Measurements from ENCODE around the gene PILRB. TPM values are rescaled to one million over a fixed set of nuclear protein-coding genes. Genes with fewer than 3 reads are reported as not detected.
"Not testable (repeated sequence)": the region's sequence is repeated elsewhere in the genome, so short reads cannot be mapped to it uniquely, and the experiment has no call there.

The PILRB gene
- 73.4 and 78.1 TPM in 2 replicates for total RNA-seq

DNA sequence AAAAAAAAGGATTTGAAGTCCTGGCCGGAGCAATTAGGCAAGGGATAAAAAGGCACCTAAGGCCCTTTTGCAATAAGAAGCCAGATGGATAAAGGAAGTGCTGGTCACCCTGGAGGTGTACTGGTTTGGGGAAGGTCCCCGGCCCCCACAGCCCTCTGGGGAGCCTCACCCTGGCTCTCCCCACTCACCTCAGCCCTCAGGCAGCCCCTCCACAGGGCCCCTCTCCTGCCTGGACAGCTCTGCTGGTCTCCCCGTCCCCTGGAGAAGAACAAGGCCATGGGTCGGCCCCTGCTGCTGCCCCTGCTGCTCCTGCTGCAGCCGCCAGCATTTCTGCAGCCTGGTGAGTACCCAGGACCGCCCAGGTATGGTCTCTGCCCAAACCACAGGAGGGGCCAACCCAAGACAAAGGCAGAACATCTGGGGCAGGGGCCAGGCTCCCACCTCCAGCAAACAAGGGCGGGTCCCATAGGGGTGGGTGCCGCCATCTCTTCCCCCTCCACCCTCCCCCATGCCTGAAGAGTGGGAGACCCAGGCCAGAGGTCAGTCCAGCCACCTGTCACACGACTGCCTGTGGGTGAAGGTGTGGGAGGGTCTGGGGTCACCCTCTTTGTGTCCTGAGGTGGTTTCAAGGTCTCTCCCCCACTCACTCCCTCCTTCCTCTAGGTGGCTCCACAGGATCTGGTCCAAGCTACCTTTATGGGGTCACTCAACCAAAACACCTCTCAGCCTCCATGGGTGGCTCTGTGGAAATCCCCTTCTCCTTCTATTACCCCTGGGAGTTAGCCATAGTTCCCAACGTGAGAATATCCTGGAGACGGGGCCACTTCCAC, at the start of gene PILRB:
Gene PILRB, plus strand, starts transcription at position 91 of the 830 bp plus-strand sequence. Its CDS starts 186 bp downstream, at position 277.
- intact Hi-C loops (cut with micrococcal nuclease), result no loop called here

DNA sequence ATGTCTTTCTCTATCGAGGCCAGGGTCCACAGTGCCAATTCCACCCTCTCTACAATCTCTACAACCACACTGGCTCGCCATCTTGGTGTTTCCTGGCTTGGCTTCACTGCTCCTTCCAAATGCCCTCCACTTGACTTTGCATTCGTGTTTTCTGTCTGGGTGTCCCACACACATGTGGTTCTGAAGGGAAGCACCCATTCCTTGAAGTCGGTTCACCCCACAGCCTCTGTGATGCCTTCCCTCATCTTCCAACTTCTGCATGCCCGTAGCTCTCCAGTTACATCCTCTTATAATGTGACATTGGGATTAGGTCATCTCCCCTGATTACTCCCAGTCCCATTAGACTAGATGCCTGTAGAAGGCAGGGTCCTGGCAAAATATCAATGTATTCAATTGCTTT, 39.6 kb upstream of the PILRB start:
- intact Hi-C loops (cut with micrococcal nuclease), result not testable (repeated sequence)

DNA sequence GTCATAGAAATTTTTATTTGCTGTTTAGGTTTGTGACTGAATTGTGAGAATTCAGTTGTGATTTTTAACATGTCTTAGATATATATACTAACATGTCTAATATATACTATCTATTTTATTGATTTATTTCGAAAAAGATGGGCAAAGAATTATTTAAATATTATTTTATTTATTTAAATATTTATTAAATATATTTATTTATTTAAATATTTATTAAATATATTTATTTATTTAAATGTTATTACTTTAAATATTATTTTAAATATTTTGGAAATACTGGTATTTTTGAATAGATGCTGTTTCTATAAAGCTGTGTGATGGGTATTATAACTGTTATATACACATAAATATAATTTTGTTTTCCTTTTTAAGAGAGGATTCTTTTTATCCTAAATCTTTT, 36.3 kb upstream of the PILRB start:
- intact Hi-C loops (cut with micrococcal nuclease), result not testable (repeated sequence)

DNA sequence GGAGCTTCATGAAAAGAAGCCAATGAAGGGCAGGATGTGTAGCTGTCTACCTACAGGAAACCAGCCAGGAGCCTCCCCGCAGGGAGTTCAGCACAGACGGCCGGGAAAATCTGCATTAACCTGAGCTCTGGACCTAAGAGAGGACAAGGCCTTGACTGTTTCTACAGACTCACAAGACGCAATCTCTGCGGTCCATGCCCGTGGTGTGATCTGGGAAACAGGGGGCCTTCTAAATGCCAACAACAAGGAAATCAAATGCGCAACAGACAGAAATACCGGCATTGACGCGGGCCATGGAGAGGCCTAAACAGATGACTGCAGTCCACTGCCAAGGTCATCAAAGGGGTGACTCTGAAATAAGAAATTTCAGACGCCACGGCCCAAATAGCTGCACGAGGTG, 33.7 kb upstream of the PILRB start:
- intact Hi-C loops (cut with micrococcal nuclease), result not testable (repeated sequence)

DNA sequence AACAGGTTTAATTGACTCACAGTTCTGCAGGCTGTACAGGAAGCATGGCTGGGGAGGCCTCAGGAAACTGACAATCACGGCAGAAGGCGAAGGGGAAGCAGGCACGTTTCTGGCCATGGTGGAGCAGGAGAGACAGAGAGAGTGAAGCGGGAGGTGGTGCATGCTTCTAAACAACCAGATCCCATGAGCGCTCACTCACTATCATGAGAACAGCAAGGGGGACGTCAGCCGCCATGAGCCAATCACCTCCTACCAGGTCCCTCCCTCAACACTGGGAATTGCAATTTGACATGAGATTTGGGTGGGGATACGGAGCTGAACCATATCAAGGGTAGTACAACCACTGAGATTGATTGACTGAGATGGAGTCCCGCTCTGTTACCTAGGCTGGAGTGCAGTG, 32.2 kb upstream of the PILRB start:
- intact Hi-C loops (cut with micrococcal nuclease), result not testable (repeated sequence)

DNA sequence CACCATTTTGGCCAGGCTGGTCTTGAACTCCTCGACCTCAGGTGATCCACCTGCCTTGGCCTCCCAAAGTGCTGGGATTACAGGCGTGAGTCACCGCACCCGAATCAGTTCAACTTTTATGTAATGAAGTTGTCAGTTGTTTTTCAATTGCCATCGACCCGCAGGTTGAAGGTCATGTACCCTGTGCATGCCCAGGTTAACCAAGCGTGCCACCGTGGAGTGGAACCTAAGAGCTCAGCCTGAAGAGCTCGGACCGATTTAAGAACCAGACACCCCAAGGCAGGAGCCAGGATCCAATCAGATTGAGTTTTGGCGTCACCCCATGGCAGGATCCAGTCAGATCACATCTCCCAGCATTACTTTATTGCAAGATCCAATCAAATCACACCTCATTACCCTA, 31.0 kb upstream of the PILRB start:
- intact Hi-C loops (cut with micrococcal nuclease), result not testable (repeated sequence)

DNA sequence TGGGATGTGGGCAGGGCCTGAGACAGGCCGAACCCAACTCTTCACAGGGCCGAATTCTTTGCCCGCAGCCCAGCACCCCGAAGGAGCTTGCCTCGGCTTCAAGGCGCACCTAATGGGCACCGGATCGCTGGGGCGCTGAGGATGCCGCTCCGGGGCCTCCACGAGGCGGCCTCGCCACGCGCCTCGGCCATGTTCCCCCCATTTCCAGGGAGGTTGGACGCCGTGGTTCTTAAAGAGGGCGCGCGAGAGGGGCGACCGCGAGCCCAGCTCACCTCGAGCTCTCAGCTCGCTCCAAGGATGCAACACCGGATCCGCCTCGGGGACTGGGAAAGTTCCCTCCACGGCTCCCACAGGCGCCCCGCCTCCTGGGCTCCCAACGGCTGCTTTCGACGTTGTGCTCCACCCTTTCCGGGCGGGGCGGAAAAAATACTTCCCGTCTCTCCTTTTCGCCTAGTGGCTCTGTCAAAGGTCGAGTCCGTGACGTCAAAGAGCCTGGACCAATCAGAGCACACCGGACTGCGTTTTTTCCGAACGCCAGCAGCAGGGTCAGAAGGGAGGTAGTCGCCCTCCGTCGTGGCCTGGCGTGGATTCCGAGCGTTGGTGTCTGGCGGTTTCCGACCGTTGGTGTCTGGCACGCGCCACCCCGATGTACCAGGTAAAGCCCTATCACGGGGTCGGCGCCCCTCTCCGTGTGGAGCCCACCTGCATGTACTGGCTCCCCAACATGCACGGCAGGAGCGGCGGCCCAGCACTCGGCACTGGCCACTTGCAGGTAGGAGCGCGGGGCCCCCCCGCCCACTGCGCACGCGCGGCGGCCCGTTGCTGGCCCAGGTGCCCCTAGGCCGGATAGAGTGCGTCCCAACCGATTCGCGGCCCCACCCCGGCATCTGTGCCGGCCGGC, 22.1 kb upstream of the PILRB start:
- intact Hi-C loops (cut with micrococcal nuclease), result loop anchor here (1.0 kb wide), 1 partner anchor 8 kb away; no protein-coding TSS in a partner anchor

DNA sequence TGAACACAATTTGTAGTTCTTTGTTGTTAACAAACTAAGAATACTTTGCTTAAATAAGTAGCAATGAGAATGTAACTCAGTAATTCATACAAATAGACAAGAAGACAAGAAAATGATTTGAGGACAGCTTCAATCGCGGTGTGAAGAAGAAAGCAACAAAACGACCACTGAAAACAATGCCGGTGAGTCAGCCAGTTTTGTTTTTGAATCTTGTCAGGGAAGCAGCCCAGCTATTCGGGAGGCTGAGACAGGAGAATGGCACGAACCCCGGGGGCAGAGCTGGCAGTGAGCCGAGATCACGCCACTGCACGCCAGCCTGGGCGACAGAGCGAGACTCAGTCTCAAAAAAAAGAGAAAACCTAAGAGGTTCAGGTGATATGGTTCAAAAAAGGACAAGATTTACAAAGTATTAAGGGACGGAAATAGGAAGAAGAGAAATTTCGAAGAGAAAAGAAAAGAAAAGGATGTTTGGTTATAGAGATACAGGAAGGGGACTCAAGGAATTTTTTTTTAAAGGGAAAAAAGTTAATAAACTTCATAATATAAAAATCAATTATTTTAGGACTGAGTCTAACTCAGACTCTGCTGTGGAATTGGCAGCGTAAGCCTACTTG, 19.7 kb upstream of the PILRB start:
- intact Hi-C loops (cut with micrococcal nuclease), result not testable (repeated sequence)

DNA sequence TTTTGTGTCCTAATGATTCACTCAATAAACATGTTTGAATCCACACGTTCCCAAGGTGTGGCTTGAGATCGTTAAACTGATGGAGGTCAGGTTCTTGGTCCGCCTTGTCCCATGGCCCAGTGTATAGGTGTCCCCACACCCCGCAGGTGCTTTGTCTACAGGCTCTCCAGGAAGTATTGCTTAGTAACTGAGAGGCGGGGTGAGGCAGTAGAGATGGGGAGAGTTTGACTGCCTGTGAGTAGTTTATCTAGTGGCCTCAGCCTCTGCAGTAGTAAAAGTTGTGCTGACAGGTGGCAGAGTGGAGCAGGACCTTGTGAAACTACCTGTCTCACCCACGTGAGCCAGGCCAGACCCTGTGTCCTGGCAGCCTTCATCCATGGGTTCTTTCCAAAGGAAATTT, 16.6 kb upstream of the PILRB start:
- intact Hi-C loops (cut with micrococcal nuclease), result loop anchor here (10.0 kb wide), 1 partner anchor 116 kb away; no protein-coding TSS in a partner anchor

DNA sequence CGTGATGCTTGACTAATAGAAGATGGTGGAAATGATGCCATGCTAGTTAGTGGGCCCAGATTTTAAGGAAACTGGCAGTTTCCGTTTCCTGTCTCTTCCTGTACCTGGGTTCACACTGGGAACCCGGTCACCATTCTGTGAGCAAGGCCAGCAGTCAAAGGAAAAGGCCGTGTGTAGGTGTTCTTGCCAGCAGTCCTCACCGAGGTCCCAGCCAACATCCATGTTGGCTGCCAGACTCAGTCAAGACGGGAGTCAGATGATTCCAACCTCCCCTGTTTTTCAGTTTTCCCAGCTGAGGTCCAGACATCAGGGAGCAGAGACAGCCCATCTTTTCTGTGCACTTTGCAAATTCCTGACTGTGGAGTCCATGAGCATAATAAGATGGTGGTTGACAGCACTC, 15.2 kb upstream of the PILRB start:
- intact Hi-C loops (cut with micrococcal nuclease), result loop anchor here (10.0 kb wide), 1 partner anchor 118 kb away; no protein-coding TSS in a partner anchor

DNA sequence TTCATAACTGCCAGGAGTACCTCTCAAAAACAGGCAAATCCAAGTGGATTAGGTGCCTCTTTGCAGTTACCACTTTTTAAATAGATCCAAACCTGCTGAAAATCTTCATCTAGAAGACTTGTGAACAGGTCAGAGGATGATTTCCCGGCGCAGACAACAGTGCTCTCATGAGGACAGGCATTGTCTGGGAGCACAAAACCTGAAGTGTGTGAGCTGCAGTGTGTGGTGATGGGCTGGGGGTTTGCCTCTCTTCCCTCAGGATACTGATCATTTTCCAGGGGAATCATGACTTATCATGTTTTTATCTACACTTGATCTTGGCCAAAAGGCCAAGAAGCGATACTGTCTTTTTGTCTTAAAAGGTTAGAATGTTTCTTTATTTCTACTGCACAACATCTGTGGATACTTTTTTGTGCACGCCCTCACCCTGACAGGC, 13.8 kb upstream of the PILRB start:
- intact Hi-C loops (cut with micrococcal nuclease), result loop anchor here (1.0 to 10.0 kb wide), 4 partner anchors 8 to 217 kb away; partner anchors contain the start of genes MBLAC1, MEPCE and ZCWPW1

DNA sequence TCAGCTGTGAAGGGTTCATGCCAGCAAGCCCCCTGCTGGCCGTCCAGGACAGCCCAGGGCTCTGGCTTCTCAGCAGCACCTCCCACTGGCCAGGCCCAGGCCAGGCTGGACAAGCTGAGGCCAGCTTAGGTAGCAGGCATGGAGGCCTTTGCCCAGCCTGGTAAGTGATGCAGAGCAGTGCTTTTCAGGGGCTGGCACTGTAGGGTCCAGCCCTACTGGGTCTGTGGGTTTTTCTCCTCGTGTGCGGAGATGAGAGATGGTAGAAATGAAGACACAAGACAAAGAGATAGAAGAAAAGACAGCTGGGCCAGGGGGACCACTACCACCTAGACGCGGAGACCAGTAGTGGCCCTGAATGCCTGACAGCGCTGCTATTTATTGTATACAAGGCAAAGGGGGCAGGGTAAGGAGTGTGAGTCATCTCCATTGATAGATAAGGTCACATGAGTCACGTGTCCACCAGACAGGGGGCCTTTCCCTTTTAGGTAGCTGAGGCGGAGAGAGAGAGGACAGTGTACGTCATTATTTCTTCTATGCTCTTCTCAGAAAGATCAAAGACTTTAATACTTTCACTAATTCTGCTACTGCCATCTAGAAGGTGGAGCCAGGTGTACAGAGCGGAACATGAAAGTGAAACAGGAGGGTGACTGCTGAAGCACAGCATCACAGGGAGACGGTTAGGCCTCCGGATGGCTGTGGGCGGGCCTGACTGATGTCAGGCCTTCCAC, 13.2 kb upstream of the PILRB start:
- intact Hi-C loops (cut with micrococcal nuclease), result loop anchor here (1.0 to 10.0 kb wide), 4 partner anchors 8 to 218 kb away; partner anchors contain the start of genes MBLAC1, MEPCE and ZCWPW1

DNA sequence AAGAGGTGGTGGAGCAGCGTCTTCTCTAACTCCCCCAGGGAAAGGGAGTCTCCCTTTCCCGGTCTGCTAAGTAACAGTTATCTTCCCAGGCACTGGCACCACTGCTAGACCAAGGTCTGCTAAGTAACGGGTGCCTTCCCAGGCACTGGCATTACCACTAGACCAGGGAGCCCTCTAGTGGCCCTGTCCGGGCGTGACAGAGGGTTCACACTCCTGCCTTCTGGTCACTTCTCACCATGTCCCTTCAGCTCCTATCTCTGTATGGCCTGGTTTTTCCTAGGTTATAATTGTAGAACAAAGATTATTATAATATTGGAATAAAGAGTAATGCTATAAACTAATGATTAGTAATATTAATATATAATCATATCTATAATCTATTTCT, 12.6 kb upstream of the PILRB start:
- intact Hi-C loops (cut with micrococcal nuclease), result loop anchor here (2.0 to 10.0 kb wide), 3 partner anchors 84 to 218 kb away; partner anchors contain the start of genes MBLAC1, MEPCE and ZCWPW1

DNA sequence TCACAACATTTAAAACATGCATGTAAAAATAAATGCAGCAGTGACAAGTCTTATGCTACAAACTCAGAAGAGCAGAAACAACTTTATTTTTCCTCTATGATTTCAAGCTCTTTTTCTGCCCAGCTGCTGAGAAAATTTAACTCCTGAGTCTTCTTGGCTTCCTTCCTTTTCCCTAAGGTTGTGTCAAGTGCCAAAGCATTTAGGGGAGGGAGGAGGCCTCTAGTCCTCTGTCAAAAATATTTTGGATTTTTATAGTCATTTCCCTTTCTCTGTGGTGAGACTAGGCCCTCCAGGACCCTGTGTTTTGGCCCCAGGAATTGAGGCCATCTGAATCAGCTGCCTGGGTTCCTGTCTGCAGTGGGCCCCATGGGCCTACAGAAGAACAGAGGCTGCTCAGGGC, 11.0 kb upstream of the PILRB start:
- intact Hi-C loops (cut with micrococcal nuclease), result loop anchor here (10.0 kb wide), 1 partner anchor 122 kb away; no protein-coding TSS in a partner anchor

DNA sequence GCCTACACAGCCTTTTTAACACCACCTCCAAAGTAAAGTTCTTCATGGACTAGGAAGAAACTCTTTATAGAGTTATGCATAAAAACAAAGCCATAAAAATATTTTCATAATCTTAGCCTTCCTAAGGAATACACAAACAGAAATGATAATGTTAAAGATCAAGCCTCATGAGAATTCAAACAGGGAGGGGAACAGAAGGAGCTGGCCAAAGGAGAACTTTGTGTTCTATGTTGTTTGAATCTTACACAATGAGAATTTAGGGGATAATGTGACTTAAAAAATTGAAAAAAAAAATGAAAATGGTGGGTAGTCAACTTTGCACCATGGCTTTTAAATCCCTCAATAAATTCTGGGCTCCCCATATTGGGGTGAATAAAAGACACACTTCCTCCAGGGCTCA, 9.1 kb upstream of the PILRB start:
- intact Hi-C loops (cut with micrococcal nuclease), result loop anchor here (10.0 kb wide), 1 partner anchor 124 kb away; no protein-coding TSS in a partner anchor

DNA sequence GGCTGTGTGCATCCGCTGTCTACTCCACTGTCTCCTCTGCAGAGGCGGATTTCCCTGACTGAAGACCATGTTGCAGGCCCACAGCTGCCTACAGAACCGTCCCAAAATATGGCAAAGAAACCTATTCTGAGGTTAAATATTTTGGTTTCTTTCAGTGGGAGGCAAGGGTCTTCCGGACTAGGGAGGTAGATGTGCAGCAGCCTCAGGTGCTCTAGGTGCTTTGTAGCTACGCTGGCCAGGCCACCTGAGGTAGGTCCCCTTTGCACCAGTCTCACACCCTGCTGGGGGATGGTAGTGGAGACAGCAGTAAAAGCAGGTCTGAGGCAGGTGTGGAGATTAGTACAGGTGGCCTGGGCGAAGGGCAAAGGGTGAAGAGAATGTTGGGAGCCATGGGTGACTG, 8.2 kb upstream of the PILRB start:
- intact Hi-C loops (cut with micrococcal nuclease), result loop anchor here (10.0 kb wide), 1 partner anchor 125 kb away; no protein-coding TSS in a partner anchor

DNA sequence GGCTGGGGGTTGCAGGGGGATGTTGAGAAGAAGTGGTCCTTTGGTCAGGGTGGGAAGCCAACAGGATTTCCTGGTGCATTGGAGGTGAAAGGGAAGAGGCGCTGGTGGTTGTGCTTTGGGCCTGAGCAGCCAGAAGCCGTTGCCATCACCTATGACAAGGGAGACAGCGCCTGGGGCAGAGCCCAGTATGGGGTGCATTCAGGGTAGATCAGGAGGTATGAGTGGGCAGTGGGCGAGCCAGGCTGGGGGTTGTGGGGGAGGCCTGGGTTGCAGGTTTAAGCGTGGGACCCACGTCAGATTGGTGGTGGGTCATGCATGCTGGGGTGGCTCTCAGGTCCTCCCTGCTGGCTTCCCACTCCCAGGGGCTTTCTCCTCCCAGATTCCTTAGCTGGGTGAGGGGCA, 6.3 kb upstream of the PILRB start:
- intact Hi-C loops (cut with micrococcal nuclease), result no loop called here

DNA sequence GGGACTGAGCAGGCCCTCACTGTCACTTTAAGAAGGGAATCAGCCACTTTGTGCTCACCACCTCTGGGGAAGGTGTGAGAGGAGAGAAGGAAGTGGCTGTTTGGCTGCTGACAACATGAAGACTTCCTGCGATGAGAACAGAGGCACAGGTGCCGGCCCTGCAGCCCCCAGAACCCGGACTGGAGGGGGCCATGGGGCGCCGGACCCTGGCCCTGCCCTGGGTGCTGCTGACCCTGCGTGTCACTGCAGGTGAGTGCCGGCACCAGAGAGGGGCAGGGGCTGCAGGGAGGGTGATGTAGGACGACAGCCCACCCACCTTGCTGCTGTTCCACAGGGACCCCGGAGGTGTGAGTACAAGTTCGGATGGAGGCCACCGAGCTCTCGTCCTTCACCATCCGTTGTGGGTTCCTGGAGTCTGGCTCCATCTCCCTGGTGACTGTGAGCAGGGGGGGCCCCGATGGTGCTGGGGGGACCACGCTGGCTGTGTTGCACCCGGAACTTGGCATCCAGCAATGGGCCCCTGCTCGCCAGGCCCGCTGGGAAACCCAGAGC, 5.6 kb upstream of the PILRB start:
- intact Hi-C loops (cut with micrococcal nuclease), result not testable (repeated sequence)

DNA sequence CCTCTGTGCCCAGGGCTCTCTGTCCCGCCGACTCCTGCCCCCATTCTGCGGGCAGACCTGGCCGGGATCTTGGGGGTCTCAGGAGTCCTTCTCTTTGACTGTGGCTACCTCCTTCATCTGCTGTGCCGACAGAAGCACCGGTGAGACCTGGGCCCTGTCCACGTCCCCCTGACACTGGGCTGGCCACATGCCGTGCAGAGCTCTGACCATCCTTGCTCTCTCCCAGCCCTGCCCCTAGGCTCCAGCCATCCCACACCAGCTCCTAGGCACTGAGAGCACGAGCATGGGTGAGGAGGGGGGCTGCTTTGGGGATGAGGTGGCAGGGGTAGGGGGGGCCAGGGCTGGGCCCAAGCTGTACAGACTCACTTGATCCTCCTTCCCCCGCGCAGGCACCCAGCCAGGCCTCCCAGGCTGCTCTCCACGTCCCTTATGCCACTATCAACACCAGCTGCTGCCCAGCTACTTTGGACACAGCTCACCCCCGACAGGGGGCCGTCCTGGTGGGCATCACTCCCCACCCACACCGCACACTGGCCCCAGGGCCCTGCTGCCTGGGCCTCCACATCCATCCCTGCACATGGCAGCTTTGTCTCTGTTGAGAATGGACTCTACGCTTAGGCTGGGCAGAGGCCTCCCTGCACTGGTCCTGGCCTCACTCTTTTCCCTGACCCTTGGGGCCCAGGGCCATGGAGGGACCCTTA, 4.8 kb upstream of the PILRB start:
- intact Hi-C loops (cut with micrococcal nuclease), result no loop called here

All from T-helper 2 cell treated with Interferon-gamma antibody and Interleukin-4, amounts not matched to agents 100 ng/mL and 5 ng/mL, for 36 hours (primary cell).